HEK293 (cell line): Measurements from ENCODE around the gene R3HDM4.

Experiments used
- CTCF ChIP-seq: fragments of 450-650 bp; formaldehyde crosslinking; IDR thresholded peaks from 2 replicates; pipeline ENCODE4 v1.5.1; 2016; ENCODE audit warnings: missing biosample characterization, missing genetic modification characterization
- TCF7L2 ChIP-seq: IDR thresholded peaks from 2 replicates; pipeline ENCODE4 v1.6.1; 2011; ENCODE audit warnings: low read depth, mild to moderate bottlenecking, inconsistent platforms, low read length, moderate library complexity, borderline replicate concordance
- ZNF580 ChIP-seq: fragments of 450-650 bp; formaldehyde crosslinking; IDR thresholded peaks from 2 replicates; pipeline ENCODE4 v1.5.1; 2016; ENCODE audit warnings: missing biosample characterization, missing genetic modification characterization
- ZNF692 ChIP-seq: fragments of 450-650 bp; formaldehyde crosslinking; IDR thresholded peaks from 2 replicates; pipeline ENCODE4 v1.5.1; 2016; ENCODE audit warnings: missing biosample characterization, missing genetic modification characterization

- TF ChIP-seq ZNF580 (0 out of 2 replicates have a peak, but pooled peaks have one; percentile 40), CTCF (tag by site-specific recombination) (no peak), ZNF692 (tag by site-specific recombination) (no peak), TCF7L2 (no peak)
These were observed 6.4 kb upstream of the R3HDM4 start for GRCh38 chr19:919199-920050.
